Natural killer cell treated with Interleukin-12 subunit alpha and Interleukin-12 subunit beta and Interleukin-15 and Interleukin-18, amount 100 ng/mL, for 72 hours (primary cell): ENCODE results near the gene CENPP. TPM values are rescaled to one million over a fixed set of nuclear protein-coding genes. Genes with fewer than 3 reads are reported as not detected.

ENCODE experiments used
- ATAC-seq, 2 donors: fragments of 150-1000 bp; cut with Tn5 transposase in 1 of 2; sonication (Bioruptor Pico), chemical (Tn5 transposase) in 1 of 2; 2 replicates each; pipeline ENCODE4 v1.10.0; 2021
- DNase-seq: peaks from one replicate; pipeline ENCODE4 v3.0.0; 2022; ENCODE audit warnings: low spot score
- H3K27ac Mint-ChIP-seq, 2 donors: 1 replicate in 1 of 2; 2 replicates in 1 of 2; pipeline ENCODE4 v1.8.0; 2022; ENCODE audit warnings: mixed read lengths in 2 of 2, mild to moderate bottlenecking in 1 of 2, moderate library complexity in 1 of 2
- H3K27me3 Mint-ChIP-seq, 2 donors: 1 replicate in 1 of 2; 2 replicates in 1 of 2; pipeline ENCODE4 v1.8.0; 2022; ENCODE audit warnings: mixed read lengths in 2 of 2
- H3K36me3 Mint-ChIP-seq: one replicate; pipeline ENCODE4 v1.8.0; 2022; ENCODE audit warnings: mixed read lengths
- H3K4me1 Mint-ChIP-seq, 2 donors: 1 replicate in 1 of 2; 2 replicates in 1 of 2; pipeline ENCODE4 v1.8.0; 2022; ENCODE audit warnings: low read depth in 2 of 2, mixed read lengths in 2 of 2, mild to moderate bottlenecking in 1 of 2
- H3K4me3 Mint-ChIP-seq: one replicate; pipeline ENCODE4 v1.8.0; 2022; ENCODE audit warnings: mixed read lengths
- H3K9me3 Mint-ChIP-seq: 2 replicates; pipeline ENCODE4 v1.8.0; 2022; ENCODE audit warnings: mixed read lengths
- total RNA-seq, 2 donors: library from RNA; stranded (reverse); gene quantifications; one replicate each; pipeline ENCODE4 v1.2.3, GENCODE V29; 2022

The CENPP gene
- 10 to 100 TPM; 14.7 to 38.8 TPM for total RNA-seq

DNA sequence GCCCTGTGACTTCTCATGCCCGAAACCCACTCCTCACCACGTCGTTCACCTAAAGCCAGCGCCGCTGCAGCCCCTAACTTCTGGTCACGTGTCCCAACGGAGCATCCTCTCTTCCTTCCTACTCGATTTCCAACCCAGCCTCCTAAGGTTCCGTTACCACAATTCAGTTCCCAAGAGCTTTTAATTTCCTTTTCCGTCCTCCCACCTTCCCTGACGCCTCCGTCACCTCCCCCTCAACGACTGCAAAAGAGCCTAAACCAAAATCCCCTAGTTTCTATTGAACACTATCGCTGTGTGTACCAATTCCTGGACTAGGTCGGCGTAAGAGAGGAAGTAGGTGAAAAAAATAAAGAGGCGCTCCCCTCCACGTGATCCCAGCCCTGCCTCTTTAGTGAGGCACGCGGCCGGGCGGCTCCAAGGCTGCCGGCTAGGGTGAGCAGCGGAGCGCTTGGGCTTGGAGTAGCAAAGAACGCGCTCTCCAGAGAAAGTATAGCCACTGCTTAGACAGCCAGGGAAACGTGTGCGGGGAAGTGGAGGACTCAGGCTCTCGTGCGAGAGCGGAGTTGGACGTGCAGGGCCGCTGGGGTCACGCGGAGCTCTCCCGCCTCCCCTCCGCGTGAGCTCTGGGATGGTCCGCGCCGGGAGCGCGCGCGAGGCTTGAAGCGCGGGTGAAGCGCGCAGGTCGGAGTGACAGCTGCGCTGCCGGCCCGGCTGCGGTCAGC, at the start of gene CENPP, which contains the start of gene NOL8:
TSS of gene CENPP (plus strand) at position 685 of the 722 bp plus-strand sequence.
TSS of gene NOL8 (minus strand) at position 82 of the 722 bp plus-strand sequence. CDS start 1,189 bp downstream, outside the sequence.
- Mint-ChIP-seq H3K9me3 (no peaks in the 10 kb centered on the region), H3K4me1 (peaks cover 16 to 29% of the 10 kb centered on the region in 2 donors), H3K36me3 (peaks cover 4% of the 10 kb centered on the region), H3K27me3 (no peaks in the 10 kb centered on the region), H3K4me3 (peak within 1 kb of the TSS; percentile 97), H3K27ac (peak within 1 kb of the TSS; percentile 94 to 98)
- peak; percentile 95 to 97 for ATAC-seq
- peak; percentile 88 for DNase-seq

DNA sequence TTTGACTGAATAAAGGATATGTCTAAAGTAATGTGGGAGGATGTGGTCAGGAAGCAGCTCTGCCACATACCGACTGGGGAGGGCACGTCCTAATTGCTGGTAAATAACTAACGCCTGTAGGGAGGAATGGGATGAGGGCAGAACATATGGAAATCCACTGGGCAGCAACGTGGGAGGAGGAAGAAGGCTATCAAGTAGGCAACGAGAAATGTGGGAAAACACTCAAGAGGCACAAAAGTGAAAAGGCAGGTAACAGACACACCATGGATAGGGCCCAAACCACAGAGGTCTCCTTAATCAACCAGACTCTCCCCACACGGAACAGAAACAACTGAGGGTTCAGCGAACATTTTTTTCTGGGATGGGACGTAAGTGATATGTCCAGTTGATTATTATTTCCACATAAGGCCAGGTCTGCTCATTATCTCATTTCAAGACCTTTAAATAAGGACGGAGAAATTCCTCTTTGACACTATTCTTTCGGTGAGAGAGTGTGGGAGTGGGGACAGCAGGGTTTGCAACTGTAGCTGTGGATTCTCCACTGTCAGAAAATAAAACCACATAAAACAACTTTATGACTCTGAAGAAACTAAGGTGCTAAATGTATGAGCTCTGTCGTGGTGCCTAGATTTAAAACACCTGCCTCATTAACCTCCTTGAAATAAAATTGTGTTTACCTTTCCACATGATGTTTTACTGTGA, 49.3 kb upstream of the CENPP start:
- ATAC-seq: peak in 1 of 2 donors; percentile 57
- H3K36me3 Mint-ChIP-seq: peaks cover 50% of the 10 kb centered on the region
- peak overlapping the region; percentile 49 to 59 for H3K27ac Mint-ChIP-seq
- peaks cover 16 to 25% of the 10 kb centered on the region in 2 donors for H3K4me1 Mint-ChIP-seq
- H3K9me3 Mint-ChIP-seq: no peaks in the 10 kb centered on the region
- no peak for DNase-seq
- peak overlapping the region; percentile 69 for H3K4me3 Mint-ChIP-seq
- no peaks in the 10 kb centered on the region for H3K27me3 Mint-ChIP-seq

DNA sequence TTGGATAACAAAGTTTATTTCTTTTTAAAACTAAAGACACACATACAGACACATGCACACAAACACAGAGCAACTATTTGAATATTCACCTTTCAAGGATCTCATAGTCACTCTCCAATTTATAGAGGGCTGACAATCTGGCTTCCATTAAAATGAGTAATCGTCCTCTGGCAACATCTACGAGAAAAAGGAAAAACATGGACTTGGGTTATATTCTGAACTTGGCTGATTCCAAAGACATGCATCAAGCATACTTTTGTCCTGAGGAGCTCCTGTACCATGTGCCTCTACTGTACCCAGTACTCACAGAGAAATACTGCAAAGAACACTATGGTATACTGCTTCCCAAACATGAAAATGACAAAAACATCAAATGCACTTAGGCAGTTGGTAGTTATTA, 47.6 kb upstream of the CENPP start:
- ATAC-seq (no peak), DNase-seq (no peak)
- H3K27me3 Mint-ChIP-seq: no peaks in the 10 kb centered on the region
- H3K27ac Mint-ChIP-seq: no peak overlapping the region
- H3K4me1 Mint-ChIP-seq: peaks cover 16 to 25% of the 10 kb centered on the region in 2 donors
- no peaks in the 10 kb centered on the region for H3K9me3 Mint-ChIP-seq
- H3K4me3 Mint-ChIP-seq: no peak overlapping the region
- peaks cover 47% of the 10 kb centered on the region for H3K36me3 Mint-ChIP-seq

DNA sequence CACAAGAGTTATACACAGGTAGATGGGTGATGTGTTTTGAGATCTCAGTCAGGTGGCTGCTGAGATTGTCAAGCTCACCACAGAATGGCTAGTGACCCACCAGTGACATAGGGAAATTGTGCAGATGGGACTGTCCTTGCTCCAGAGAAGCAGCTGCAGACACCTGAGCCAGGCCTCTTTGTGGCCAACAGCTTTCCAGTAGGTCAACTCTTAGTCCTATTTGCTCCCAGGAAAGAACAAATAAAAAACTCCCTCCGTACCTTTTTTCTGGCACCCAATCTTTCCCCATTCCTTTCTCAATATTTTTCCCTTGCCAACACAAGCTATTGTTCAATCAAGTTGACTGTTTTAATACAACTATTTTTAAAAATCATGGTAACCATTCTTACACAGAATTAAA, 46.5 kb upstream of the CENPP start:
- no peaks in the 10 kb centered on the region for H3K9me3 Mint-ChIP-seq
- H3K4me1 Mint-ChIP-seq: peaks cover 16 to 25% of the 10 kb centered on the region in 2 donors
- H3K27me3 Mint-ChIP-seq: no peaks in the 10 kb centered on the region
- ATAC-seq: no peak
- no peak overlapping the region for H3K27ac Mint-ChIP-seq
- peaks cover 41% of the 10 kb centered on the region for H3K36me3 Mint-ChIP-seq
- no peak for DNase-seq
- H3K4me3 Mint-ChIP-seq: no peak overlapping the region

DNA sequence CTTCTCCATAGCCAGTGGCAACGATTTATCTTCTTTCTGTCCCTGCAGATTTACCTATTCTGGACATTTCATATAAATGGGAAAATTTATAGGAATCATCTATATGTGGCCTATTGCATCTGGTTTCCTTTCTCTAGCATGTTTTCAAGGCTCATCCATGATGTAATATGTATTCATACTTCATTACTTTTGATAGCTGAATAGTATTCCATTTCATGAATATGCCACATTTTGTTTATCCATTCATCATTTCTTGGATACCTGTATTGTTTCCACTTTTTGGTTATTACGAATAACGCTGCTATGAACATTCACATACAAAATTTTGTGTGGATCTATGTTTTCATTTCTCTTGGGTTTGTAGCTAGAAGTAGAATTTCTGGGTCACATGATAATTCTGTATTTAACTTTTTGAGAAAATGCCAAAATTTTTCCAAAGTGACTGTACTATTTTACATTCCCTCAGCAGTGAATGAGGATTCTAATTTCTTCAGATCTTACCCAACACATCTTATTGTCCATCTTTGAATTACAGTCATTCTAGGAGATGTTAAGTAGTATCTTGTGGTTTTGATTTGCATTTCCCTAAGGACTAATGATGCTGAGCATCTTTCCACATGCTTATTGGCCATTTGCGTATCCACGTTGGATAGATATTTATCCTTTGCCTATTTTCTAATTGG, 35.9 kb upstream of the CENPP start:
- no peaks in the 10 kb centered on the region for H3K27me3 Mint-ChIP-seq
- H3K4me3 Mint-ChIP-seq: no peak overlapping the region
- no peaks in the 10 kb centered on the region for H3K9me3 Mint-ChIP-seq
- ATAC-seq (no peak), DNase-seq (no peak)
- peaks cover 36% of the 10 kb centered on the region for H3K36me3 Mint-ChIP-seq
- H3K27ac Mint-ChIP-seq: no peak overlapping the region
- H3K4me1 Mint-ChIP-seq: peaks cover 41 to 45% of the 10 kb centered on the region in 2 donors

DNA sequence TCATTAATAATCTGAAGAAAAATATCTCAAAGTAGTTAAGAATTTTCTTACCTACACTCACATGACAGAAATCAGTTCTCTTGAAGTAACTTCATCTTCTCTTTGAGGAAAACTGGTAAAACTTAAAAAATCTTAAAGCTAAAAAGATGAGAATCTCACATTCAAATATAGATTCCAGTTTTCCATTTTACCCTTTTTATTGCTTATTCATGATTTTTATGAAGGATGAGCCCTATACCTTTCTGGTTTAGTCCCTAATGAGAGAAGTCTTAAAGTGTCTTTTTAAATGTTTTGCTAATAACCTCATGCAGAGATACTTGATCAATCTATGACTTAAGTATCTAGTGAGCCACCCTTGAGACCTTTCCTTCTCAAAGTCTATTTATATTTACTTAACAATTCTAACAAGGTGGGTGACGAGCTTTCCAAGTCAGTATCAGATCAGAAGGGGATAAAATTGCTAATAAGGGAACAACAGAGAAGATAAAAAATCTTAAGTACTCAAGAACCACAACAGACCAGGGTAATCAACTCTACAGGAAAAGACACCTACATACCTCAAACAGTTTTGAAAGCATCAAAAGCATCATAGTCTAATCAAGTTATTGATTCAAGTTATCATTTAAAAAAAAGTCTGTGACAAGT, 34.8 kb upstream of the CENPP start:
- Mint-ChIP-seq H3K4me3 (peak overlapping the region; percentile 90), H3K9me3 (no peaks in the 10 kb centered on the region), H3K27me3 (no peaks in the 10 kb centered on the region), H3K36me3 (peaks cover 25% of the 10 kb centered on the region), H3K27ac (peak overlapping the region; percentile 74 to 99), H3K4me1 (peaks cover 48 to 51% of the 10 kb centered on the region in 2 donors)
- ATAC-seq: no peak
- DNase-seq: no peak

DNA sequence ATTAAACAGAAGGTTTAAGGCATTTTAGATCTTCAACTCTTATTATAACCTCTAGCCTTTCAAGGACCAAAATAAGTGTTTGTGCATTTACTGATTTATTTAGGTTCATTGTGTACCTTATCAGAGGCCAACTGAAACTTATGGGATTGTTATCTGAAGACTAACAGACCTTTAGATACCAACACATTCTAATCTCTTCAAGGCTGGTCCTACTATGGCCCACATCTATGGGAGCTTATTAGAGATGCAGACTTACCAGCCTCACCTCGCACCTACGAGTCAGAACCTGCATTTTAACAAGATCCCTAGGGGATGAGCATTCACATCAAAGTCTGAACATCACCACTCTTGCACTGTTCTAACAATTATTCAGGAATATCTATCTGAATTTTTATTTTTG, 34.2 kb upstream of the CENPP start:
- peak overlapping the region; percentile 90 for H3K4me3 Mint-ChIP-seq
- H3K27ac Mint-ChIP-seq: peak overlapping the region; percentile 74 to 99
- H3K27me3 Mint-ChIP-seq: no peaks in the 10 kb centered on the region
- H3K36me3 Mint-ChIP-seq: peaks cover 25% of the 10 kb centered on the region
- H3K9me3 Mint-ChIP-seq: no peaks in the 10 kb centered on the region
- no peak for ATAC-seq
- no peak for DNase-seq
- H3K4me1 Mint-ChIP-seq: peaks cover 48 to 51% of the 10 kb centered on the region in 2 donors

DNA sequence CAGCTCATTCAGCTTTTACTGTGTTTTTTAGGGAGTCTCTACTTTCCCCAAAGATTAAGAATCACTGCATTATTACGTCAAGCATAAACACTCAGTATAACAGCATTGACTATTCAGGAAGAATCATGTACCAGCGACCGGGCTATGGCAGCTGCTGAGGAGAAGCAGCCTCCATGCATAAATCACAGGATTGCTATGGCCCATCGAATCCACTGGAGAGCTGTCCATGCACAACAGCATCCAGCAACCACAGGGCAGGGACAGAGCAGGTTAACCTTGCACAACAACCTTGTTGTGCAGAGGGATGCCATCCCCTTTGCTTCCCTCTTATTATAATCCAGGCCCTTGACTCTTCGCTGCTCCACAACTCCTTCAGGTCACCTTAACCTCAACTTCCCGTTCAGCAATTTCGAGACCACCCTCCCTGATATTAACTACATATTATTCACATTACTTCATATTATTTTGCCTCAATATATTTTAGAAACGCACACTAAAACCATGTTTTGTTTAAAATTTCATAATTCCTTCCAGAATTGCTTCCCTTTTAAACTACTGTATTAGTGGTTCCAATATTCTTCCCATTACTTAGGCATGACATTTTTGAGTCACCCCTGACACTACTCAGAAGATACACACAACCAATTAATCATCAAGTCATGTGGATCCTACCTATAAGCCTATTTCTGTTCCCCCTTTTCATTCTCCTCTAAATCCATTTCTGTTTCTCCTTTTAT, 33.2 kb upstream of the CENPP start:
- peak overlapping the region; percentile 99 to 100 for H3K27ac Mint-ChIP-seq
- H3K27me3 Mint-ChIP-seq: no peaks in the 10 kb centered on the region
- peaks cover 45 to 54% of the 10 kb centered on the region in 2 donors for H3K4me1 Mint-ChIP-seq
- H3K9me3 Mint-ChIP-seq: no peaks in the 10 kb centered on the region
- DNase-seq (no peak), ATAC-seq (no peak)
- peaks cover 21% of the 10 kb centered on the region for H3K36me3 Mint-ChIP-seq
- peak overlapping the region; percentile 90 for H3K4me3 Mint-ChIP-seq

DNA sequence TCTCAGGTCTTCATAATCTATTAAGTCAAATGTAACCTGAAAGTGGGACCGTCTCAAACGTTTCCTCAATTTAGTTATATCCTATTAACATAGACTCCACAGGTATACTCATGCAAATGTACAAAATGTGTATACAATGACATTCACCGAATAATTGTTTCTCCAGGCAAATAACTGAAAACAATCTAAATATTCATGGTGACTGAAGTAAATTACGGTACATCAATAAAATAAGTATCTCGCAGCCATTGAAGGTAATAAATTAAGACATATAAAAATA, 32.7 kb upstream of the CENPP start:
- Mint-ChIP-seq H3K27me3 (no peaks in the 10 kb centered on the region), H3K9me3 (no peaks in the 10 kb centered on the region), H3K36me3 (peaks cover 21% of the 10 kb centered on the region), H3K4me3 (peak overlapping the region; percentile 90), H3K27ac (peak overlapping the region; percentile 99 to 100), H3K4me1 (peaks cover 49 to 54% of the 10 kb centered on the region in 2 donors)
- no peak for DNase-seq
- no peak for ATAC-seq

DNA sequence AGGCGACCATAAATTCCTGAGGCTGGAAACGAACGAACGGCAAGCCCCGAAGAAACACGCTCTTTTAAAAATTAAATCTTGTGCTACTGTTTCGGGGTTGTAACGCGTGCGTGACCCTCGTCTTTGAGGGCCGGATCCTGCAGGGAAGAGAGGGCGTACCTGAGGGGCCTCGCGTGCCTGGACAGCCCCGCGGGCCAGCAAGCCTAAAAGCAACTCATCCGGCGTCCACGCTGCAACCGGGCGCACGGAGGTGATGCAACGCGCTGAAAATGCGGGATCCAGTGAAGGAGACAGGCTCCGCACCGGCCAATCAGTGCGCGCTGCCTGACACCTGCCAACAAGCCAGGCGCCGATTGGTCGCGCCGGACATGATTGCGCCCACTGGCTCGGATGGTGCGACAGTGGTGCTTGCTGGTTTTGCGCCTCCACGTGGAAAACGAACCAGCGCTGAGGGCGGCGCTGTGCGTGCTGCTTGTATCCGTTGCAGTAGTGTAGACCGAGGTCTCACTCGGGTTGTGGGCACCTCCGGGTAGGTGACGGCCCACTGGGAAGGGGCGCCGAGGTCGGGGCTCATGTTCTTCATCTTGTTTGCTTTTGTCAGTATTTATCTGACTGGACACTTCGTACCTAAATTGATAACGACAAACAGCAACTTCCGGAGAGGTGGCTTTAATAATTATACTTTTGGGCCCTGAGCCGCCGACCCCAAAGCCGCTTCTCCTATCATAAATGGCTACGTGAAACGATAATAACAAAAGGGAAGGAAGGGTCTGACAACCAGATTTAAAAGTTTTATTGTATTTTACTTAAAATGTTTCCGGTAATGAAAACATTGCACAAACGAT, 32.1 kb upstream of the CENPP start, which contains the start of gene IARS1:
TSS of gene IARS1 (minus strand) at position 246 of the 845 bp plus-strand sequence. CDS start 4,278 bp downstream, outside the sequence.
- H3K27me3 Mint-ChIP-seq: no peaks in the 10 kb centered on the region
- peak within 1 kb of the TSS; percentile 90 for H3K4me3 Mint-ChIP-seq
- peaks cover 49 to 54% of the 10 kb centered on the region in 2 donors for H3K4me1 Mint-ChIP-seq
- ATAC-seq (peak; percentile 99 to 100), DNase-seq (peak; percentile 98)
- H3K36me3 Mint-ChIP-seq: peaks cover 15% of the 10 kb centered on the region
- H3K27ac Mint-ChIP-seq: peak within 1 kb of the TSS; percentile 99 to 100
- H3K9me3 Mint-ChIP-seq: no peaks in the 10 kb centered on the region

DNA sequence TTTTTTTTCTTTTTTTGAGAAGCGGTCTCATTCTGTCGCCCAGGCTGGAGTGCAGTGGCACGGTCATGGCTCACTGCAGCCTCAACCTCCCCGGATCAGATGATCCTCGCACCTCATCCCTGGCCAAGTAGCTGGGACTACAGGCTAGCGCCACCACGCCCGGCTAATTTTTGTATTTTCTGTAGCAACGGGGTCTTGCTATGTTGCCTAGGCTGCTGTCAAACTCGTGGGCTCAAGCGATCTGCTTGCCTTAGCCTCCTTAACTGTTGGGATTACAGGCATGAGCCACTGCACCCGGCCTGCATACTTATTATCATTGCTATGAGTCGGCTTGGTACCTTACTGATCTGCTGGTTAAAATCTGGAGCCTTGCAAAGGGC, 31.5 kb upstream of the CENPP start:
- Mint-ChIP-seq H3K4me1 (peaks cover 49 to 58% of the 10 kb centered on the region in 2 donors), H3K36me3 (peaks cover 19% of the 10 kb centered on the region), H3K9me3 (no peaks in the 10 kb centered on the region), H3K27me3 (no peaks in the 10 kb centered on the region), H3K4me3 (peak overlapping the region; percentile 90), H3K27ac (peak overlapping the region; percentile 99 to 100)
- ATAC-seq: no peak
- DNase-seq: no peak

DNA sequence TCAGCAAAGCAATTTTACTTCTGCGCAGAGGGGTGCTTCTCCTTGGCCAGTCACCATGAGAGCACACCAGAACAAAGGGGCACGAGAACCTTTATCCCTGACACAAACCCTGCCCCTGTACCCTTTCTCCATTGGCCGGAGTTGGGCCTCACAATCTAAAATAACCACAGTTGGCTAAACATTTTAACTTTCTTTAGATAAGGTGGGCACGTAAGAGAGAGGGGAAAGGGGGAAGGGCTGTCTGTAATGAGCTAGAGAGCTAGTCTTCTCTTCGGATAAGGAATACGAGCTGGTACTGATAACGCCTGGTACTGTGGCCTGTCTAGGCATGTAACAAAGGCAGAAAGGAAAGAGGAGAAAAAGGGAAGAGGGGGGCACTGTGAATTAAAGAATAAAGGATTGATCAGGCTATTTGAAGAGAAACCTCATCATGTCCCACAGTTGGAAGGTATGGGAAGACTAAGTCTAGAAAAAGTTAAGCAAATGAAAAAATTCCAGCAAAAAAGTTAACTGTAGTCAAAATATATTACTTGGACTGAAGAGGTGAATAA, 30.4 kb upstream of the CENPP start:
- ATAC-seq (no peak), DNase-seq (no peak)
- Mint-ChIP-seq H3K36me3 (peaks cover 14% of the 10 kb centered on the region), H3K4me3 (peak overlapping the region; percentile 7), H3K27me3 (no peaks in the 10 kb centered on the region), H3K9me3 (no peaks in the 10 kb centered on the region), H3K27ac (peak overlapping the region; percentile 99 to 100), H3K4me1 (peaks cover 43 to 51% of the 10 kb centered on the region in 2 donors)
